ENCODE measurements around the gene DIO2.
A peak's percentile ranks its signal among the peaks of the same experiment; 100 is the strongest.

DIO2 gene

DNA sequence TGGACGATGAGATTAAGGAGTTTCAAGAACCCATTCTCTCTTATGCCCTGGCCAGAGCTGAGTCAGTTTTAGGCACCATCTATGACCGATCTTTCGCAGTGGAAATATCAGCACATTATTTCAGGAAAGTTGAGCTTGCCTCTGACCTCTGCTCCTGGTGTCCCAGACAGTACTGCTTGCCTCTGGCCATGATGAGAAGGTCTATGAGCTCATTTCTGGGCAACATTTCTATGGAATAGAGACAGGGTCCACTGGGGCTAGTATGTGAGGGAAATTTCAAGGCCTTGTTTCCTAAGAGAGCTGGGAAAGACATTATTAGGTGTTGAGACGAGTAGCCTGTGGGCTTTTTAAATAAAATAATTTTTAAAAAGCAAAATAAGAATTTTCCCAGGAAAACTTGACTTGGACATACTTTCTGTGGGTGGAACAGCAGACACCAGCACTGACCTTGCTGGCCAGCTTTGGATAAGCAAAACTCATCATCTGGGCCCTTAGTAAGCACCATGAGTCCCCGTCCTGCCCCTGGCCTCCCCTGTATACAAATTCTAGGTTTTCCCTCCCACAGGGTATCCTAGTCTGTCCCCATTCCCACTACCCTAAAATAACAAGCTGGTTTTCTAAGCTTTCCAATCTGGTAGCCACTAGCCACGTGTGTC is 43.4 kb downstream of the DIO2 start:
- no peak for DNase-seq (ENCODE audit: low spot score)

DNA sequence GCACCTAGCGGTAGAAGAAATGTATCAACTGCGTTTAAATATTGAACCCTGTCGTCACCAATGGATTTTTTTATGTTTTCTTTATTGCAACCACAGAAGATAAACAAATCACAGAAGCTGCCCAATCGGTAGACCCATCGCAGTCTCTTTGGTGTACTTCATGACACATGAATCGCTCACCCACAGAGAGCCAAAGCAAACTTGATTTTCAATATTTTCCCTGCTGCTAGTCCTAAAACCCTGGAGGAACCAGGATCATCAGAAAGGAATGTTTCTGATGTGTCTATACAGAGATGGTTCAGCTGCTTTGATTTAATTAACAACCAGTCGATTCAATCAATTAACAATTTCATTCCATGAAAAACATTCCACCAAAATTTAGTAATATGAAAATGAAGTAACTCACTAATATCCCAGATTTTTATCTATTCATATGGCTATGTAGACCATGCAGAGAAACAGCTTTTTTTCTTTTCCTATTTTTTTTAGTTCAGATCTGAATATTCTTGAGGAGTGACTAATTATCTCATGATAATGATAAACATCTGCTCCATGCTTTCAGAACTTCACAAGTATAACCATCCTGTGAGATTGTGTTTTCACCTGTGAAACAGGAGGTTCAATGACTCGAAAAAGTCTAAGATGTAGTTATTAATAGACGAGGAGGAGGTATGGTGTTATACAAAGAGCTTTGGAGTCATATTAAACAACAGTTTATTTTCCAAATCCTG is 46.1 kb downstream of the DIO2 start:
- peak; percentile 19 for DNase-seq (ENCODE audit: low spot score)

DNA sequence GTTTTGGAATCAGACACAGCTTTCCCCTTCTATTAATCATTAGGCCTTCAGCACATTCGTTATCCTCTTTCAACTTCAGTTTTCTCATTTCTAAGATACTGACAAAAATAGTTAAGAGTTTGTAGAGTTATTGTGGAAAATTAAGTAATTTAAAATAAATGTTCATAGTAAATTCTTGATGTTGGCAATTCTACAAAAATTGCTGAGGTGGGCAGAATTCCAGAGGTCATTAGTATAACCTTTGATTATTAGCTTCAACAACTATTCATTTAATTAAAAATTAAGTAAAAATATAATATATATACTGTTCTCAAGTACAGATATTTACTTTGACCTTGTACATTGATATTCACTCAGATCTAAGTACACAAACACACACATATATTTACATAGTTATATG is 58.5 kb downstream of the DIO2 start:
- DNase-seq (ENCODE audit: low spot score), result no peak

DNA sequence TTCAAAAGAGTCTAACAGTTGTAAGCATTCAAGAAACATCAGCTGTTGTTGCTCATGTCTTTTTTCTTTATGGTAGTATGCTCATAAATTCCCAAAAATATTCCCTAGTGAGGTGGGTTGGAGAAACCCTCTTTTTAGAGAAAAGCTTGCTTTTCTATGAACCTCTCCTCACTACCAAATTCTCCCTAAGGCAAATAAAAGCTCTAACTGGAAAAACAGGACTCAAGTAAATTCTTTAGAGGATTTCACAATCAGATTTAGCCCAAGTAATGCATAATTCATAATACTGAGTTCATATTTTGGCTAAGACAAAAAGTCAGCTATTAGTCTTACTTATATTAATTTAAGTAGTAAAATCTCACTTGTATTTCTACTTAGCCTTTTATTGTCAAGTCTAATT is 59.1 kb downstream of the DIO2 start:
- DNase-seq (ENCODE audit: low spot score), result no peak

DNA sequence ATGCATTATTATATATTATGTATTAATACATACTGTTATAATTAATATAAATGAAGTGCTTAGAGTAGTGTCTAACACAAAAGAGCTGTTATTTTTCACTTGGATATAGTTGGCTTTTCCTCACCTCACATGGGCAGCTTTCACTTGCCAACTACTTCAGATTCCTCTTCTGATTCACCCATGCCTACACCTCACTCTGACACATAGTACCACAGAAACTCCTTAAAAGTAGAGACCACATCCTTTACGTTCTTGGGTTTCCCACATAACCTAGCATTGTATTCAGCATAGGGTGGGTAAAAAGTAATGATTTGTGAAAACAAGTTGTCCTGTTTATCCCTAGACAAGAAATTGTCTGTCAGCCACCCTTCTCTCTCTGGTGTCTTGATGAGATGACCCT is 61.0 kb downstream of the DIO2 start:
- no peak for DNase-seq (ENCODE audit: low spot score)

Data from GM03348 (cell line).